ENCODE data around the gene NCOA3. TPM values are rescaled to one million over a fixed set of nuclear protein-coding genes. Genes with fewer than 3 reads are reported as not detected.

Gene NCOA3
- total and polyA plus RNA-seq, 2 of the 8 experiments (the other 6 are each of a cell fraction or from before 2014, with no cell fraction given), result 7.9 to 24.7 TPM

- no peak for TF ChIP-seq ATF2 (IDR thresholded peaks at IDR 0.05; ENCODE audit: low read length)
Observed at GRCh38 chr20:47508278-47508677, 6.6 kb downstream of the NCOA3 start (continued).
